Uterus (tissue), 2 donors: ENCODE data around the gene HOMER2.
"Not testable (repeated sequence)": the region's sequence is repeated elsewhere in the genome, so short reads cannot be mapped to it uniquely, and the experiment has no call there.

Source experiments
- POLR2A ChIP-seq, 2 donors: fragments of 450-650 bp; IDR thresholded peaks; one replicate each; pipeline ENCODE4 v1.6.1; 2016; ENCODE audit warnings: antibody characterized with exemption in 2 of 2, mild to moderate bottlenecking in 1 of 2, moderate library complexity in 1 of 2
- TF ChIP-seq, protein P1 (sequence below), 4 experiments: fragments of 200-600 bp in 2 of 4; fragments of 450-650 bp in 2 of 4; sonication (generic) in 2 of 4; IDR thresholded peaks; one replicate each; pipeline ENCODE4 v1.5.1; 2016 to 2019; ENCODE audit warnings: antibody characterized with exemption in 4 of 4, mild to moderate bottlenecking in 2 of 4, moderate library complexity in 1 of 4

DNA sequence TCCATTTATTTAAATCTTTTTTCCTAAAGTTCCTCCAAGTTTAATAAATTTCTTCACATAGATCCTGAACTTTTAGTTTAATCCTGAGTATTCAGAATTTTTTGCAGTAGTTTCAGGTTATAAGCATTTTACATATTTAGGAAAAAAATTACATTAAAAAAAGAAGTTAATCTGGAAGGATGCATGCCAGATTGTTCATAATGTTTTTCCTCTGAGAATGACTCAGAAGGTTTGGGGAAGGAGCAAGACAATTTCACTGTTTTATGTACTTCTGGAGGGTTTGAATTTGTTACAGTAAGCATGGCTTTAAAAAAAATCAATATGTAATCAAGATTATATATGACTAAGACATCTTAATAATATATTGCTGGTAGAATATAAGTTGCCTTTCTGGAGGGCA lies 130.7 kb downstream of the HOMER2 start:
- TF ChIP-seq, protein P1, sequence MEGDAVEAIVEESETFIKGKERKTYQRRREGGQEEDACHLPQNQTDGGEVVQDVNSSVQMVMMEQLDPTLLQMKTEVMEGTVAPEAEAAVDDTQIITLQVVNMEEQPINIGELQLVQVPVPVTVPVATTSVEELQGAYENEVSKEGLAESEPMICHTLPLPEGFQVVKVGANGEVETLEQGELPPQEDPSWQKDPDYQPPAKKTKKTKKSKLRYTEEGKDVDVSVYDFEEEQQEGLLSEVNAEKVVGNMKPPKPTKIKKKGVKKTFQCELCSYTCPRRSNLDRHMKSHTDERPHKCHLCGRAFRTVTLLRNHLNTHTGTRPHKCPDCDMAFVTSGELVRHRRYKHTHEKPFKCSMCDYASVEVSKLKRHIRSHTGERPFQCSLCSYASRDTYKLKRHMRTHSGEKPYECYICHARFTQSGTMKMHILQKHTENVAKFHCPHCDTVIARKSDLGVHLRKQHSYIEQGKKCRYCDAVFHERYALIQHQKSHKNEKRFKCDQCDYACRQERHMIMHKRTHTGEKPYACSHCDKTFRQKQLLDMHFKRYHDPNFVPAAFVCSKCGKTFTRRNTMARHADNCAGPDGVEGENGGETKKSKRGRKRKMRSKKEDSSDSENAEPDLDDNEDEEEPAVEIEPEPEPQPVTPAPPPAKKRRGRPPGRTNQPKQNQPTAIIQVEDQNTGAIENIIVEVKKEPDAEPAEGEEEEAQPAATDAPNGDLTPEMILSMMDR (IDR thresholded peaks at IDR 0.05) = not testable (repeated sequence)
- TF ChIP-seq POLR2A (IDR thresholded peaks at IDR 0.05) = not testable (repeated sequence)
